Glomerular visceral epithelial cell (primary cell): ENCODE results near the gene CUEDC2.

Experiments
- DNase-seq: peaks from one replicate; pipeline ENCODE4 v3.0.0-alpha.2; 2016; ENCODE audit errors: extremely low spot score

Gene CUEDC2

DNA sequence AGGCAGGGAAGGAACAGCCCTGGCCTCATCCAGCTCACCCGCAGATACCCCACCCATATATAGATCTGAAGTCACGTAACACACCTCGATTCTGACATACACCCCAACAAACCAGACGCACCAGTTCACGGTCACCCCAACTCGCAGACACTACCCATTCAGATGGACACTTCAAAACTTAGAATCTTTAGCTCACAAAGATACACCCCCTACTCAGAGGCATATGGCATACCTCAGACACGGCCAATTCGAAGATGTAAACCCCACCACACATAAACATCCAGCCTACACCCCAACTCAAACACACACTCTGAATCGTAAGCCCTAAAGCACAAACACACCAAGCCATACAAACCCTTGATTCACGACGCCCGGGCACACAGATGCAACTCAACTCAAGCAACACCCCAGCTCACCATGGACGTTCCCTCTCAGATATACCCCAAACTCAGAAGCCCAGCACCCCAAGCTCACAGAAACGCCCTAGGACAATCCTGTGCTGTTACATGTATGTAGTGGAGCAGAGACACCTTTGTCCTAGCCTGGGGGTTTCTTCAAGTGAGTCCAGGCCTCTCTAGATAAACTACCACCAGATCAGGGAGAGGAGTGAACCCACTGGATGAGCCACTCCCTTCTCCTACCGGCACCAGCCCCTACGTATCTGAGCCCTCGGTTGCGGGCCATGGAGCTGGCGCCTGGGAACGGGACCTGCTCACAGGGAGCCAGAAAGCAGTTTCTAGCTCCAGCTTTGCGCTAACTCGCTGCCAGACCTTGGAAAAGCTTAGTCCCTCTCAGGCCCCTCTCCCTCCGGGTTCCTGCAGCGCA, 22.6 kb downstream of the CUEDC2 start:
- no peak for DNase-seq

DNA sequence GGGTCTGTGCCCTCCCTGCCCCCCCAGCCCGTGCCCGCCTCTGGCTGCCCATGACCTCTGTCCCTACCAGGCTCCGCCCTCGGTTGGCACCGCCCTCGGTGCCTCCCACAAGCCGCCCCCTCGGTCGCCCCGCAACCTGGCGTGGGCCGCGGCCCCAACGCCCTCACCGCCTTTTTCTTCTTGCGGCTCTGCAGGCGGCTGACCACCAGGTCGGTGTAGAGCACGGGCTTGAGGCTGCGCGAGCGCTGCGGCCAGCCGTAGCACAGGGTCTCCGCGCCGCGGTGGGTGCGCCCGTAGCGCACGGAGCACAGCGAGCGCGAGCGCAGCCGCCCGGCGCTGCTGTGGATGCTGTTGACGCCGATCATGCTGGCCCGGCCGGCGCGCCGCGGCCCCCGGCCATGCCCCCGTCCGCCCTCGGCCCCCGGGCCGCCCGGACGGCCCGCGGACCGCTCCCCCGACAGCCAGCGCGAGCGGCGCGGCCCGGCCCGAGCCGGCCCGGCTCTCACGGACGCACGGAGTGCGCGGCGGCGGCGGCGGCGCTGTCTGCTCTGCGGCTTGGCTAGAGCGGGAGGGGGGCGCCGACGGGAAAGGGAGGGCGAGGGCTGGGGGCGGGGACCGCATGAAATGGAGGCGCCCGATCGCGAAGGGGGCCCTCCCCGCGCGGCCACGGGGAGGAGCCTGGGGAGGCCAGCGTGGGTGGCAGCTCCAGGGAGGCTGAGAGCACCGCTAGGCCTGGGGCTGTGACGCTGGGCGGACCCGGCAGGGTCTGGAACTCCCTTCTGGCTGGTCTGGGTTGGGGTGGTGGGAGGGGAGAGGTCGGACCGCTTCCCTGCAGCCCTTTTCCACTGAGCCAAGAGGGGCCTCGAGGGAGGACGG, 23.4 kb downstream of the CUEDC2 start:
- DNase-seq, result no peak

DNA sequence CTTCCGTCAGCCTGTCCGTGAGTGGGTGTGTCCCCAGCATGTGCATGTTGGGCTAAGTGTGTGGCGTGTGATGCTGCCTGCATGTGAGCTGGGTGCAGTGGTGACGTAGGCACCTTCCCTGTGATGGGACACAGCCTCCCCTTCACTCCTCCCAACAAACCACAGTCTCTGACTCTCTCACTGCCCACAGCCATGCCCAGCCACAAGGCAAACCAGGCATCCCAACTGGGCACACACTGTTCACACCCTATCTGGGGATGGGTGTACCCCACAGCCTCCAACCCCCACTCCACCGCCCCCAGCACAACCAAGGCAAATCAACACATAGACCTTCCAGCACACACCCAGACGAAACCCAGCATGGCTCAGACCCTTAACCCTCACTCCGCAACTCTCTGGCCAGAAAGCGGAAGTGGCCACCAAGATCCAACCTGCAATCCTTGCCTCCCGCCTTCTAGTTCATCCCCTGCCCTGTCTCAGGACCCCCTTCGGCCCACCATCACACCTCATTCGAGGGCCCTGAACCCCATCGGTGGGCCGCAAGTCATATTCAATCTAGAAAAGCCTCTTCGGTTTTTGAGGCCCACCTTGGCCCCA, 24.1 kb downstream of the CUEDC2 start:
- no peak for DNase-seq

- no peak for DNase-seq
These were observed 24.8 kb downstream of the CUEDC2 start for GRCh38 chr10:102407425-102408130.

DNA sequence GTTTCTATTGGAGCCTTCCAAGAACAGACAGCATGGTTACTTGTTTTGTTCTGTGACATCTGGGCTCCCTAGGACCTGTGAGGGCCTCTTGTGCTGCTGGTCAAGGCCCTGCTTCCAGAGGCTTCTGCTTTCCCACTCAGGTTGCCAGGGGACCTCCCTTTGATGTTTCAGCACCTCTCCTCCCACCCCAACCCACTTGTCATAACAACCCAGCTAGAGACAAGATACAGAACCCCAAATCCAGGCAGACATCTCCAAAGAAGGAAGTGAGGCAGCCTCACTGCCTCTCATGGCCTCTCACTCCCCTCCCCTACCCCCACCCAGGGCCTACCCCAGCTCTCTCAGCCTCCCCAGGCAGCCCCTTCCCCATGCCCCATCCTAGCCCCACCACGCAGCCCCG, 25.6 kb downstream of the CUEDC2 start:
- no peak for DNase-seq

DNA sequence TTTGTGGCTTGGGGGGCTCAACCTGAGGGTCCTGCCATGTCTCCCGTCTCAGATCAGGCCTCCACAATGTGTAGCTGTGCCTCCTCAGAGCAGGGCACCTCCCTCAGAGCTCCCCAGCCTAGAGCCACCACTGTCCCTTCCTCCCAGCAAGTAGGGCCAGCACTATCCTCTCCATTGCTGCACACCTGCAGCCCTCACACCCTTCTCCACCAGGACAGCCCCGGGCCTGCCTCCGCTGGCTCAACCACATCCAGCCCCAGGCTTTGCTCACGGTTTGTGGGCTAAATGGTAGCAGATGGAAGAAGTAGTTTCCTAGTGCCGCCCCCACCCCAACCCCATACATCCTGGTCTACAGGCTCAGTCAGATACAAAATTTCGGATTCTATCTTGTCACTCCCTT, 26.7 kb downstream of the CUEDC2 start:
- DNase-seq, result no peak

- no peak for DNase-seq
These were observed 27.2 kb downstream of the CUEDC2 start for GRCh38 chr10:102405108-102405571.

DNA sequence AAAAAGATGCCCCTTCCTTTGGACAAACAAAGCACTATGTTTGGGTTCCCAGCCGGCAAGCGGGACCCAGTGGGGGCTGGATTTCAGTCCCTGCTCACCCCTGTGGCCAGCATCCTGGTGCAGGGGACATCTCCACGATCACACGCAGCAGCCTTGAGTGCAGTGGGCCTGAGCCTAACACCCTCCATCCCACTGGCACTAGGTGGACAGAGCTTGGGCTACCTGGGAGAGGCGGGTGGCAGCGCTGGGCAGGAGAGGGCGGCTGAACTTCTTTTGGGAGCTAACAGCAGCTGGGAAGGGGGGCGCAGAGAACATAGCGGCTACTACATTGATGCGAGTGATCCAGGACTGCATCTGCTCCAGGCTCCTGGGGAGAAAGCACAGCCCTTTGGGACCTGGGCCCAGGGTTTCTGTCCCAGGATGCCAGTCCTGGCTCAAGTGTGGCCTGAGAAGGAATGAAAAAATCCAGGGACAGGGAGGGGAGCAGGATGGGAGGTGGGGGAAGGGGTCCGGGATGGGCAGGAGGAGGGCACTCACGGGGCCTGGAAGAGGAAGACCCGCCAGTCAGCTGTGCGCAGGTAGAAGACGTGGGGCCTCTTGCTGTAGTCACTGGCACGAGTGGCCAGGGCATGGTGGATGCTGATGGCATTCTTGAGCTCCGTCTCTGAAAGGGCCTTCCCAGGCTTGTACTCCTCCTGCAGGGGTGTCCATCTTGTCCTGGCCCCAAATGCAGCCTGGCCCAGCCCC, 27.8 kb downstream of the CUEDC2 start:
- no peak for DNase-seq

GRCh38 chr10:102403115-102403514, 29.3 kb downstream of the CUEDC2 start:
- no peak for DNase-seq

DNA sequence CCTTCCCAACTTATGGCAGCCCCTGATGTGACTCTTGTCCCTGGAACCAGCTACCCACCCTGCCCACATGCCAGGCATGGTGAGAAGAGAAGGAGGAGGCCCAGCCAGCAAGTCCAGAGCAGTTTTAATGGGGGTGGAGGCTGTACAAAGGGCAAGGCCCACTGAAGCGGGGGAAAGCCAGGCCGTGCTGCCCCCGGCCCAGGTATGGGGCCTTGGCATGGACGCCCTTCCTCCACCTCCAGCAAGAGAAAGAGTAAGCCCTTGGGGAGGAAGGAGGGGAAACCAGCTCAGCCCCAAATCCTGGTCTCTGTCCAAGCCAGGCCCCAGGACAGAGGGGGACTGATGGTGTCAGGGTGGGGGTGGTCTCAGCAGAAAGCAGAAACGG, 29.9 kb downstream of the CUEDC2 start:
- DNase-seq, result no peak

GRCh38 chr10:102401735-102402511, 30.5 kb downstream of the CUEDC2 start:
- DNase-seq, result peak; percentile 80

GRCh38 chr10:102401342-102401654, 31.1 kb downstream of the CUEDC2 start:
- DNase-seq, result no peak

- DNase-seq, result no peak
These were observed 31.6 kb downstream of the CUEDC2 start for GRCh38 chr10:102400598-102401341.

DNA sequence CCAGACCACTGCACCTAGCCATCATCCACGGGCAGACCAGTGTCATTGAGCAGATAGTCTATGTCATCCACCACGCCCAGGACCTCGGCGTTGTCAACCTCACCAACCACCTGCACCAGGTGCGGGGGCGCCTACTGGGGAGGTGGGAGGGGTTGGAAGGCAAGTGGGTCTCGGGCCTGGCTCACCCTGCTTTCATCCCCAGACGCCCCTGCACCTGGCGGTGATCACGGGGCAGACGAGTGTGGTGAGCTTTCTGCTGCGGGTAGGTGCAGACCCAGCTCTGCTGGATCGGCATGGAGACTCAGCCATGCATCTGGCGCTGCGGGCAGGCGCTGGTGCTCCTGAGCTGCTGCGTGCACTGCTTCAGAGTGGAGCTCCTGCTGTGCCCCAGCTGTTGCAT, 32.3 kb downstream of the CUEDC2 start:
- no peak for DNase-seq

DNA sequence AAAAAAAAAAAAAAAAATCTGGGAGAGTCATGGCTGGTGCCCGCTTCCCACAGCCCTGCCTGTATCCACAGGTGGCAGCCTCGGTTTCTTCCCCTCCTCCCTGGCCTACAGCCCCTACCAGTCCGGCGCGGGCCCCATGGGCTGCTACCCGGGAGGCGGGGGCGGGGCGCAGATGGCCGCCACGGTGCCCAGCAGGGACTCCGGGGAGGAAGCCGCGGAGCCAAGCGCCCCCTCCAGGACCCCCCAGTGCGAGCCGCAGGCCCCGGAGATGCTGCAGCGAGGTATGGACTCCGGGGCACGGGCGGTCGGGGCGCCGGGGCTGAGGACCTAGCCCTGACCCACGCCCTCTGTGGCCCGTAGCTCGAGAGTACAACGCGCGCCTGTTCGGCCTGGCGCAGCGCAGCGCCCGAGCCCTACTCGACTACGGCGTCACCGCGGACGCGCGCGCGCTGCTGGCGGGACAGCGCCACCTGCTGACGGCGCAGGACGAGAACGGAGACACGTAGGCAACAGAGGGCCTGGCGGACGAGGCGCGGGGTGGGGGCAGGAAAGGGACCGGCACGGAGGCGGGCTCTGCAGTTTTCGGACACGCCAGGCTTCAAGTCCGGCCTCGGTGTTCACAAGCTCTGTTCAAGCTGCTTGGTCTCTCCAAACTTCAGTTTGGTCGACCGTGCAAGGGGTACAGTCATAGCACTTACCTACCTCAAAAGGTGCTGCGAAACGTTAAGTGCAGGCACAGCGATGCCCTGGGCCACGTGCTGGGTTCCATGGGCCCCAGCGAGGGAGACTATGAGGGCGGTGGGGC, 33.0 kb downstream of the CUEDC2 start:
- peak; percentile 87 for DNase-seq

- no peak for DNase-seq
These were observed 34.0 kb downstream of the CUEDC2 start for GRCh38 chr10:102398172-102399020.

DNA sequence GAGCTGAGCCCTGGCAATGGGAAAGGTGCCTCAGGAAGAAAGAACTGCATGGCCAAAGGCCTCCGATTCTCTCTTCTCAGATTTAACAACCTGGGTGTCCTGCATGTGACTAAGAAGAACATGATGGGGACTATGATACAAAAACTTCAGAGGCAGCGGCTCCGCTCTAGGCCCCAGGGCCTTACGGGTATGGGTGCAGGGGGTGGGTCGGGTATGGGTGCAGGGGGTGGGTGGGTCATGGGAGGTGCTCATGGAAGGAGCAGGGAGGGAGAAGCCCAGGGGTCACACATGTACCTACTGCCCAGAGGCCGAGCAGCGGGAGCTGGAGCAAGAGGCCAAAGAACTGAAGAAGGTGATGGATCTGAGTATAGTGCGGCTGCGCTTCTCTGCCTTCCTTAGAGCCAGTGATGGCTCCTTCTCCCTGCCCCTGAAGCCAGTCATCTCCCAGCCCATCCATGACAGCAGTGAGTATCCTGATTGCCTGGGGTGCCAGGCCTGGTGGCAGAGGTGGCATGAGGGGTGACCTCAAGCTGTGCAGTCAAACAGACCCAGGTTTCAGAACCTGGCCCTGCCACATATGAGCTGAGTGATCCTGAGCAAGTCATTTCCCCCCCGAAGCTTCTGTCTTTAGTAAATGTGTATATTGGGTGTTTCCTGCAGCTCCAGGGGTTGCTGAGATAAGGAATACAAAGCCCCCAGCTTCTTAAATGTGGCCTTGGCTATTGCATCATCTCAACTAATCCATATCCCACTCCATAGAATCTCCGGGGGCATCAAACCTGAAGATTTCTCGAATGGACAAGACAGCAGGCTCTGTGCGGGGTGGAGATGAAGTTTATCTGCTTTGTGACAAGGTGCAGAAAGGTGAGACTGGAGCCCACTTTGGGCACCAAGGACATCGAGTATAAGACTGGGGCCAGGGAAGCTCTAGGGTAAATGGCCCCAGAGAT, 34.9 kb downstream of the CUEDC2 start:
- DNase-seq, result no peak
